ENCODE measurements around the gene ZNF385A.
A peak's percentile ranks its signal among the peaks of the same experiment; 100 is the strongest.

DNA sequence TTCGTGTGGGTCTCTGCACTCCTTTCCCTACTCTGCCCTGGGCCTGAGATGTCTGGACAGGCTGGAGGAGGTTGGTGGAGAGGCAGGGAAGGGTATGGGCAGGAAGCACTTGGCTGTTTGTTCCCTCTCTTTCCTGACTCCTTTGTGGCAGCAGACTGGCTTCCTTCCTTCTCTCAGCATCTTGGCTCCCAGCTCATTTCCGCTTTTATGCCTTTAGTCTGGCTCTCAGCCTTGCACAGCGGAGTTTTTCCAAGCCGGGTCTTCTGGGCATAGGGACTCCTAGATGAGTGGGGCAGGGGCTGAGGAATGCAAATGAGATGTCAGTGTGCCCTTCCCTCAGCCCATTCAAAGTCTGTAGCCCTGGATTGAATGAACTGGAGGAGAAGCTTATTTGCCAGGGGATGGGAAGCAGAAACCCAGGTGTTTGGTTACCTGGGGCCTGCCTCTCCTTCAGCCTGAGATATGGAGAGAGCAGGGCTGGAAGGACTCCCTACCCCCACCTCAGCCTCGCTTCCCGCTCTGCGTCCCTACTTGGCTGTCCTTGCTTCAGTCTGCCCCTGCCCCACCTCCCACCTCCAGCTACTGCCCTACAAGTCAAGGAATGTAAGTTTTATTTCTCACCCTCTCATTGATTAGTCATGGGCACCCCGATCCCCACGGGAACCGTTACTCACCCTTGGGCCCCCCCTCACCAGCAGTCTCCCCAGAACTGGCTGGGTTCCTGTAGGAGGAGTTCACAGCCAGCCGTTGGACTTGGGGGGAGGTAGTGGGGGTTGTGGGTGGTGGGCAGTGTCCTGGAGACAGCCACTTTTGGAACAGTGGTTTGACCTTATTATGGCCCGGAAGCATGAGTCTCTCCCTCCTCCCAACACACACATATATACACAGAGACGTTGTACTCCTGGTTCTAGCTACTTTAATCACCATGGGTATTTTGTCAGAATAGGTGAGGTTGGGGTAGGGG is 43.8 kb upstream of the ZNF385A start:
- TF ChIP-seq POLR2A (IDR thresholded peaks at IDR 0.05) (no peak), EP300 (IDR thresholded peaks at IDR 0.05) (peak in 1 of 4 donors; percentile 9), POLR2AphosphoS5 (IDR thresholded peaks at IDR 0.05) (peak; percentile 57 to 79)
- TF ChIP-seq, protein P1, sequence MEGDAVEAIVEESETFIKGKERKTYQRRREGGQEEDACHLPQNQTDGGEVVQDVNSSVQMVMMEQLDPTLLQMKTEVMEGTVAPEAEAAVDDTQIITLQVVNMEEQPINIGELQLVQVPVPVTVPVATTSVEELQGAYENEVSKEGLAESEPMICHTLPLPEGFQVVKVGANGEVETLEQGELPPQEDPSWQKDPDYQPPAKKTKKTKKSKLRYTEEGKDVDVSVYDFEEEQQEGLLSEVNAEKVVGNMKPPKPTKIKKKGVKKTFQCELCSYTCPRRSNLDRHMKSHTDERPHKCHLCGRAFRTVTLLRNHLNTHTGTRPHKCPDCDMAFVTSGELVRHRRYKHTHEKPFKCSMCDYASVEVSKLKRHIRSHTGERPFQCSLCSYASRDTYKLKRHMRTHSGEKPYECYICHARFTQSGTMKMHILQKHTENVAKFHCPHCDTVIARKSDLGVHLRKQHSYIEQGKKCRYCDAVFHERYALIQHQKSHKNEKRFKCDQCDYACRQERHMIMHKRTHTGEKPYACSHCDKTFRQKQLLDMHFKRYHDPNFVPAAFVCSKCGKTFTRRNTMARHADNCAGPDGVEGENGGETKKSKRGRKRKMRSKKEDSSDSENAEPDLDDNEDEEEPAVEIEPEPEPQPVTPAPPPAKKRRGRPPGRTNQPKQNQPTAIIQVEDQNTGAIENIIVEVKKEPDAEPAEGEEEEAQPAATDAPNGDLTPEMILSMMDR (IDR thresholded peaks at IDR 0.05), result no peak

All from upper lobe of left lung (tissue), 4 donors.